Uterus (tissue), 4 donors: Measurements from ENCODE around the gene ACSS2. TPM values are rescaled to one million over a fixed set of nuclear protein-coding genes. Genes with fewer than 3 reads are reported as not detected.

Source experiments
- DNase-seq, 2 donors: peaks; one replicate each; pipeline ENCODE4 v3.0.0-alpha.2; 2019 to 2020
- H3K27ac ChIP-seq, 2 donors: fragments of 200-600 bp; sonication (generic); 1 replicate in 1 of 2; 2 replicates in 1 of 2; pipeline ENCODE4 v1.5.1; 2016 to 2018
- H3K27me3 ChIP-seq, 2 donors: fragments of 200-600 bp; sonication (generic); one replicate each; pipeline ENCODE4 v1.5.1; 2018 to 2019; ENCODE audit warnings: control low read depth in 1 of 2
- H3K36me3 ChIP-seq, 2 donors: fragments of 200-600 bp; sonication (generic); one replicate each; pipeline ENCODE4 v1.5.1; 2019; ENCODE audit warnings: control low read depth in 1 of 2
- H3K4me1 ChIP-seq, 2 donors: fragments of 200-600 bp; sonication (generic); one replicate each; pipeline ENCODE4 v1.5.1; 2018 to 2019; ENCODE audit warnings: control low read depth in 1 of 2
- H3K4me3 ChIP-seq, 2 donors: fragments of 200-600 bp; sonication (generic); 1 replicate in 1 of 2; 2 replicates in 1 of 2; pipeline ENCODE4 v1.5.1; 2018 to 2019; ENCODE audit warnings: mild to moderate bottlenecking in 1 of 2
- H3K9me3 ChIP-seq, 2 donors: fragments of 200-600 bp; sonication (generic); one replicate each; pipeline ENCODE4 v1.5.1; 2019; ENCODE audit warnings: control low read depth in 1 of 2
- POLR2A ChIP-seq, 2 donors: fragments of 450-650 bp; IDR thresholded peaks; one replicate each; pipeline ENCODE4 v1.6.1; 2016; ENCODE audit warnings: antibody characterized with exemption in 2 of 2, mild to moderate bottlenecking in 1 of 2, moderate library complexity in 1 of 2
- intact Hi-C: fragments of 100-400 bp; cut with DNase I; formaldehyde crosslinking; loops from one replicate; pipeline ENCODE4 v1.15.1; 2023; ENCODE audit warnings: low total_unique reads
- total RNA-seq, 4 donors: library from RNA; depleted of rRNA in 3 of 4; stranded (reverse); fragments of >200 nt in 3 of 4; gene quantifications; one replicate each; pipeline versions ENCODE4 v1.1.0 to v1.2.4, GENCODE V29; 2014 to 2023
- TF ChIP-seq, protein P1 (sequence below), 4 experiments: fragments of 200-600 bp in 2 of 4; fragments of 450-650 bp in 2 of 4; sonication (generic) in 2 of 4; IDR thresholded peaks; one replicate each; pipeline ENCODE4 v1.5.1; 2016 to 2019; ENCODE audit warnings: antibody characterized with exemption in 4 of 4, mild to moderate bottlenecking in 2 of 4, moderate library complexity in 1 of 4
- donor health status: DM: yes; HTN: yes; CAD: no.

ACSS2 gene
- total RNA-seq, 4 donors from 2014 or later, result 18.8 to 138 (median 48.7) TPM

DNA sequence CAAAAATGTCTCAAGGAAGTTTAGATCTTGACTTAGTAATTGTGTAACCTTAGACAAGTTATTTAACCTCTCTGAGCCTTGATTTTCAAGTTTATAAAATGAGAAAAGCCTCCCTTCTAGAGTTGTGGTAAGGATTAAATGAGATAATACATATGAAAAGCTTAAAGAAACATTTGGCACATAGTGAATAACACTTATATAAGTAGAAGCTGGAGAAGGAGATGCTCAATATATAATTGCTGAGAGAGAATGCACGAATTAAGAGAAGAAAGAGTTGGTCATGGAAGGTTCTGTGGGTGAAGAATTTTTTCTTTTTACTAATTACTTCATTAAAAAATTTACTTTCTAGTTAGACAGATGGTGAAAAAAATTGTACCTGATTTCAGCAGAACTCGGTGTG lies 5.3 kb downstream of the ACSS2 start:
- H3K27me3 ChIP-seq, result no peaks in the 10 kb centered on the region
- intact Hi-C loops, result no loop called here
- H3K27ac ChIP-seq, result no peak overlapping the region
- no peak overlapping the region for H3K4me3 ChIP-seq
- H3K36me3 ChIP-seq, result no peaks in the 10 kb centered on the region
- TF ChIP-seq, protein P1, sequence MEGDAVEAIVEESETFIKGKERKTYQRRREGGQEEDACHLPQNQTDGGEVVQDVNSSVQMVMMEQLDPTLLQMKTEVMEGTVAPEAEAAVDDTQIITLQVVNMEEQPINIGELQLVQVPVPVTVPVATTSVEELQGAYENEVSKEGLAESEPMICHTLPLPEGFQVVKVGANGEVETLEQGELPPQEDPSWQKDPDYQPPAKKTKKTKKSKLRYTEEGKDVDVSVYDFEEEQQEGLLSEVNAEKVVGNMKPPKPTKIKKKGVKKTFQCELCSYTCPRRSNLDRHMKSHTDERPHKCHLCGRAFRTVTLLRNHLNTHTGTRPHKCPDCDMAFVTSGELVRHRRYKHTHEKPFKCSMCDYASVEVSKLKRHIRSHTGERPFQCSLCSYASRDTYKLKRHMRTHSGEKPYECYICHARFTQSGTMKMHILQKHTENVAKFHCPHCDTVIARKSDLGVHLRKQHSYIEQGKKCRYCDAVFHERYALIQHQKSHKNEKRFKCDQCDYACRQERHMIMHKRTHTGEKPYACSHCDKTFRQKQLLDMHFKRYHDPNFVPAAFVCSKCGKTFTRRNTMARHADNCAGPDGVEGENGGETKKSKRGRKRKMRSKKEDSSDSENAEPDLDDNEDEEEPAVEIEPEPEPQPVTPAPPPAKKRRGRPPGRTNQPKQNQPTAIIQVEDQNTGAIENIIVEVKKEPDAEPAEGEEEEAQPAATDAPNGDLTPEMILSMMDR (IDR thresholded peaks at IDR 0.05), result no peak
- TF ChIP-seq POLR2A (IDR thresholded peaks at IDR 0.05), result no peak
- H3K4me1 ChIP-seq, result no peaks in the 10 kb centered on the region
- DNase-seq, result no peak
- no peaks in the 10 kb centered on the region for H3K9me3 ChIP-seq

DNA sequence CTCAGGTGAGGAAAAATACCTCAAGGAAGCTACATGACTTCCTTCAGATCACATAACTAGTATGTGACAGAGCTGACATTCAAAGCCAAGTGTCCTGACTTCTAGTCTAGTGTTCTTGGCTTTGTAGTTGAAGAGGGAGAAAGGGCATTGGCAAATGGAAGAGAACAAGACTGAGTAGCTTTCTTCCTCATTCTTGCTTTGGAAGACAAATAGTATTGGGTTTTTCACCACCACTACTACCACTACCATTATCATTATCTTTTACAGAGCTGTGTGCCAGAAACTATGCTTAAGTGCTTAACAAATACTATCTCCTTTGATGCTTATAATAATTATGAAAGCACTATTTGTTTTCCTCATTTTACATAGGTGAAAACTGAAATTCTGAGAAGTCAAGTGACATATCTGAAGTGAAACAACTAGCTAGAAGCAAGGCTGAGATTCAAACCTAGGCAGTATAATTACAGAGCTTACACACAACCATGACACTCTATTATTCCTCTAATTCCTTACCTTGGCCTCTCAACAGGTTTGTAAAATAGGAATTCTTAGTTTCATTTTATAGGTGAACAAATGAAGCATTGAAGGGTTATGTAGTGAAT lies 6.8 kb downstream of the ACSS2 start:
- Histone ChIP-seq H3K9me3 (no peaks in the 10 kb centered on the region), H3K4me3 (no peak overlapping the region), H3K4me1 (no peaks in the 10 kb centered on the region), H3K36me3 (no peaks in the 10 kb centered on the region), H3K27ac (no peak overlapping the region), H3K27me3 (no peaks in the 10 kb centered on the region)
- intact Hi-C loops, result no loop called here
- TF ChIP-seq, protein P1 (IDR thresholded peaks at IDR 0.05), result no peak
- no peak for TF ChIP-seq POLR2A (IDR thresholded peaks at IDR 0.05)
- no peak for DNase-seq

DNA sequence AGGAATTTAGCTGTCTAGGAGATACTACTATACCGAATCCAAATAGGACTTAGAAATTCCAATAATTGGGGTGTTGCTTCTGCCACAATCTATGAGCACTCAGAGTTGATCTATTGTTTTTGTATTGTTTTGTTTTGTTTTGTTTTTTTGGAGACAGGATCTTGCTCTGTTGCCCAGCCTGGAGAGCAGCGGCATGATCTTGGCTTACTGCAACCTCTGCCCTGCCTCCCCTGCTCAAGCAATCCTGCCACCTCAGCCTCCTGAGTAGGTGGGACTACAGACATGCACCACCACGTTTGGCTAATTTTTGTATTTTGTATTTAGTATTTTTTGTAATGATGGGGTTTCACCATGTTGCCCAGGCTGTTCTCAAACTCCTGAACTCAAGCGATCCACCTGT lies 7.4 kb downstream of the ACSS2 start:
- no peaks in the 10 kb centered on the region for H3K4me1 ChIP-seq
- H3K27me3 ChIP-seq, result no peaks in the 10 kb centered on the region
- no peak overlapping the region for H3K4me3 ChIP-seq
- TF ChIP-seq, protein P1 (IDR thresholded peaks at IDR 0.05), result no peak
- TF ChIP-seq POLR2A (IDR thresholded peaks at IDR 0.05), result no peak
- no peak for DNase-seq
- intact Hi-C loops, result no loop called here
- H3K36me3 ChIP-seq, result no peaks in the 10 kb centered on the region
- H3K9me3 ChIP-seq, result no peaks in the 10 kb centered on the region
- no peak overlapping the region for H3K27ac ChIP-seq

- Histone ChIP-seq H3K27ac (no peak overlapping the region), H3K36me3 (no peaks in the 10 kb centered on the region), H3K4me1 (no peaks in the 10 kb centered on the region), H3K9me3 (no peaks in the 10 kb centered on the region), H3K27me3 (no peaks in the 10 kb centered on the region), H3K4me3 (no peak overlapping the region)
- no peak for DNase-seq
- intact Hi-C loops, result no loop called here
- TF ChIP-seq POLR2A (IDR thresholded peaks at IDR 0.05), result no peak
- TF ChIP-seq, protein P1 (IDR thresholded peaks at IDR 0.05), result no peak
These were observed 7.8 kb downstream of the ACSS2 start for GRCh38 chr20:34884260-34884659.

DNA sequence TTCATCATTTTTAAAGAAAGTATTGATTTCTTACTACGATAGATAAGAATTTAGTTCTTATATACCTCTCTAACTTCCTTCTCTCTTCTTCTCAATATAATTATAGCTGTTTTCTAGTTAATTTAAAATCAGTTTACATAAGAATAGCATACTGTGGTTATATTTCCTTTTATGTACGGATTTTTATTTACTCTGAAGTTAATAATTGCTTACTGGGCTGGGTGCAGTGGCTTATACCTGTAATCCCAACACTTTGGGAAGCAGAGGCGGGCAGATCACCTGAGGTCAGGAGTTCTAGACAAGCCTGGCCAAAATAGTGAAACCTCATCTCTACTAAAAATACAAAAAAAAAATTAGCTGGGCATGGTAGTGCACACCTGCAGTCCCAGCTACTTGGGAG lies 9.7 kb downstream of the ACSS2 start:
- no peak for DNase-seq
- no peak overlapping the region for H3K27ac ChIP-seq
- no peaks in the 10 kb centered on the region for H3K9me3 ChIP-seq
- no peaks in the 10 kb centered on the region for H3K4me1 ChIP-seq
- TF ChIP-seq POLR2A (IDR thresholded peaks at IDR 0.05), result no peak
- TF ChIP-seq, protein P1 (IDR thresholded peaks at IDR 0.05), result no peak
- intact Hi-C loops, result no loop called here
- no peaks in the 10 kb centered on the region for H3K36me3 ChIP-seq
- no peak overlapping the region for H3K4me3 ChIP-seq
- H3K27me3 ChIP-seq, result no peaks in the 10 kb centered on the region
